Activated gamma-delta T cell treated with Interleukin-2 at 50 U/mL for 16 hours (primary cell): ENCODE results near the gene ZNF728.
"Not testable (repeated sequence)": the region's sequence is repeated elsewhere in the genome, so short reads cannot be mapped to it uniquely, and the experiment has no call there.

ENCODE experiments used
- DNase-seq: peaks from one replicate; pipeline ENCODE4 v3.0.0-alpha.2; 2020

The ZNF728 gene

GRCh38 chr19:23002690-23003422 lies at the start of gene ZNF728:
Gene ZNF728 (minus strand): TSS chr19:23003176. CDS start chr19:23003030, 146 bp downstream.
- DNase-seq, result no peak

- no peak for DNase-seq
Measured at GRCh38 chr19:23052349-23052748, 49.4 kb upstream of the ZNF728 start.

GRCh38 chr19:23049256-23049655 lies 46.3 kb upstream of the ZNF728 start:
- DNase-seq, result no peak

GRCh38 chr19:23046743-23047142 lies 43.8 kb upstream of the ZNF728 start:
- no peak for DNase-seq

GRCh38 chr19:23033721-23034120 lies 30.7 kb upstream of the ZNF728 start:
- no peak for DNase-seq

GRCh38 chr19:23015660-23016059 lies 12.7 kb upstream of the ZNF728 start:
- no peak for DNase-seq

GRCh38 chr19:22994957-22995356 lies 8.0 kb downstream of the ZNF728 start:
- not testable (repeated sequence) for DNase-seq

GRCh38 chr19:22976248-22976647 lies 26.7 kb downstream of the ZNF728 start:
- no peak for DNase-seq

- not testable (repeated sequence) for DNase-seq
Measured at GRCh38 chr19:22975546-22976136, 27.3 kb downstream of the ZNF728 start.

- no peak for DNase-seq
Measured at GRCh38 chr19:22945560-22945959, 57.4 kb downstream of the ZNF728 start.

- DNase-seq, result no peak
Measured at GRCh38 chr19:22935151-22935550, 67.8 kb downstream of the ZNF728 start.

- not testable (repeated sequence) for DNase-seq
Measured at GRCh38 chr19:22927576-22927975, 75.4 kb downstream of the ZNF728 start.

GRCh38 chr19:22925181-22925580 lies 77.8 kb downstream of the ZNF728 start:
- DNase-seq, result not testable (repeated sequence)
